PC-3 (cell line): ENCODE measurements around the gene IL1RAPL2.

ENCODE experiments used
- CTCF ChIP-seq: fragments of 300-600 bp; sonication (generic); conservative IDR thresholded peaks from 2 replicates; pipeline ENCODE4 v1.5.1; 2017; ENCODE audit warnings: antibody characterized with exemption, low read depth, mild to moderate bottlenecking, low read length
- EZH2 ChIP-seq: fragments of 300-600 bp; sonication (generic); IDR thresholded peaks from one replicate; pipeline ENCODE4 v1.6.1; 2017; ENCODE audit warnings: antibody characterized with exemption, mild to moderate bottlenecking, low read length; ENCODE audit not compliant: unreplicated experiment
- EZH2phosphoT487 ChIP-seq: fragments of 300-600 bp; sonication (generic); IDR thresholded peaks from 2 replicates; pipeline ENCODE4 v1.6.1; 2018; ENCODE audit warnings: mild to moderate bottlenecking, antibody characterized with exemption, low read length, borderline replicate concordance

- TF ChIP-seq EZH2 (no peak), EZH2phosphoT487 (no peak), CTCF (no peak)
These were observed 909.8 kb downstream of the IL1RAPL2 start for GRCh38 chrX:105475801-105476200.
